Loucy (cell line): ENCODE results near the gene B4GALT2.

Experiments
- EZH2phosphoT487 ChIP-seq: fragments of 200-600 bp; IDR thresholded peaks from 2 replicates; pipeline ENCODE4 v1.6.1; 2018; ENCODE audit warnings: antibody characterized with exemption, mild to moderate bottlenecking, moderate library complexity, borderline replicate concordance
- TF ChIP-seq, protein P1 (sequence below): fragments of 200-600 bp; sonication (generic); conservative IDR thresholded peaks from 2 replicates; pipeline ENCODE4 v1.5.1; 2014; ENCODE audit warnings: mild to moderate bottlenecking, antibody characterized with exemption, low read length

DNA sequence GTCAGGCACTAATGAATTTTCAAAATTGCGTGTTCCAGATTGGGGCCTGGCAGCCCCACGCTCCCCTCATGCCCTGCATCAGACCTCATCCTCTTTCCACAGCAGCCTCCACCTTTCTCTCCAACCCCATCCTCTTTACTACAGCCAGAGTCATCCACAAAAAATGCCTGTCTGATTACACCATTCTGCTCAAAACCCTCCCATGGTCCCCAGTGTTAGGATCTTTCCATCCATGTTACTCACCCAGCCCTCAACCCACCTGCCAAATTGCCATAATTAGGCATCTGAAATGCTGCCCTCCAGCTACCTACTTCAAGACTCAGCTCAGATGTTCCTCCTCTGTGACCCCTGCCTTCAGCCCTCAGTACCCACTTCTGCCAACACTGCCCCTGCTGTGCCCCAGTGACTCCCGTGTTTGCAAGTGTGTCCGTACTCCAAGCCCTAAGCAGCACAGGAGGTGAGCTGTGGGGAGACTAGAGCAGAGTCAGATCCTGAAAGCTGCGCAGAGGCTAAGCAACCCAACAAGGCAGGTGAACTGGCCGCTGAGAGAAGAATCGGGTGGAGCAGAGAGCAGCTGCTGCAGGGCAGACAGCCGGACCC, 46.1 kb upstream of the B4GALT2 start:
- TF ChIP-seq, protein P1, sequence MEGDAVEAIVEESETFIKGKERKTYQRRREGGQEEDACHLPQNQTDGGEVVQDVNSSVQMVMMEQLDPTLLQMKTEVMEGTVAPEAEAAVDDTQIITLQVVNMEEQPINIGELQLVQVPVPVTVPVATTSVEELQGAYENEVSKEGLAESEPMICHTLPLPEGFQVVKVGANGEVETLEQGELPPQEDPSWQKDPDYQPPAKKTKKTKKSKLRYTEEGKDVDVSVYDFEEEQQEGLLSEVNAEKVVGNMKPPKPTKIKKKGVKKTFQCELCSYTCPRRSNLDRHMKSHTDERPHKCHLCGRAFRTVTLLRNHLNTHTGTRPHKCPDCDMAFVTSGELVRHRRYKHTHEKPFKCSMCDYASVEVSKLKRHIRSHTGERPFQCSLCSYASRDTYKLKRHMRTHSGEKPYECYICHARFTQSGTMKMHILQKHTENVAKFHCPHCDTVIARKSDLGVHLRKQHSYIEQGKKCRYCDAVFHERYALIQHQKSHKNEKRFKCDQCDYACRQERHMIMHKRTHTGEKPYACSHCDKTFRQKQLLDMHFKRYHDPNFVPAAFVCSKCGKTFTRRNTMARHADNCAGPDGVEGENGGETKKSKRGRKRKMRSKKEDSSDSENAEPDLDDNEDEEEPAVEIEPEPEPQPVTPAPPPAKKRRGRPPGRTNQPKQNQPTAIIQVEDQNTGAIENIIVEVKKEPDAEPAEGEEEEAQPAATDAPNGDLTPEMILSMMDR, result no peak
- TF ChIP-seq EZH2phosphoT487, result no peak
